H1 (cell line): ENCODE results near the gene KANSL2. TPM values are rescaled to one million over a fixed set of nuclear protein-coding genes. Genes with fewer than 3 reads are reported as not detected.

Experiments used
- CTCF ChIA-PET: fragments of 300-600 bp; sonication (Branson Sonifier 250); formaldehyde crosslinking; loops from one replicate; lab custom pipeline; 2021; ENCODE audit not compliant: partially characterized antibody; lab: Charles Lee
- POLR2A ChIA-PET: fragments of 300-600 bp; sonication (Branson Sonifier 250); formaldehyde crosslinking; loops from one replicate; lab custom pipeline; 2021; ENCODE audit warnings: inconsistent platforms; ENCODE audit not compliant: partially characterized antibody; lab: Charles Lee
- DNase-seq, 2 experiments: peaks; one replicate each; pipeline versions ENCODE4 v3.0.0 to v3.0.0-alpha.2; 2010 to 2022; ENCODE audit warnings: low spot score in 2 of 2, low read depth in 1 of 2, mixed read lengths in 1 of 2
- FAIRE-seq: peaks from 2 replicates; lab custom pipeline; 2011; peaks lifted over from hg19 to GRCh38; lab: Jason Lieb, UNC
- H2AFZ ChIP-seq: 2 replicates; pipeline ENCODE4 v1.8.1; 2012; ENCODE audit warnings: low read length, inconsistent platforms
- H2AK5ac ChIP-seq: 2 replicates; pipeline ENCODE4 v1.6.1; 2013; ENCODE audit warnings: low read depth, low read length
- H2BK120ac ChIP-seq: replicated peaks from 2 replicates; pipeline ENCODE3; 2013; ENCODE audit warnings: low read depth, low read length, inconsistent platforms
- H2BK12ac ChIP-seq: 2 replicates; pipeline ENCODE4 v1.6.1; 2013; ENCODE audit warnings: low read depth, low read length
- H2BK15ac ChIP-seq: 2 replicates; pipeline ENCODE4 v1.6.1; 2013; ENCODE audit warnings: low read length
- H2BK20ac ChIP-seq: 2 replicates; pipeline ENCODE4 v1.6.1; 2013; ENCODE audit warnings: low read length
- H2BK5ac ChIP-seq: 2 replicates; pipeline ENCODE4 v1.6.1; 2013; ENCODE audit warnings: low read depth, low read length
- H3K14ac ChIP-seq: 2 replicates; pipeline ENCODE4 v1.6.1; 2013; ENCODE audit warnings: inconsistent platforms; ENCODE audit not compliant: insufficient read length
- H3K18ac ChIP-seq: 2 replicates; pipeline ENCODE4 v1.6.1; 2013; ENCODE audit warnings: low read length; ENCODE audit errors: extremely low read depth
- H3K23ac ChIP-seq: 2 replicates; pipeline ENCODE4 v1.6.1; 2013; ENCODE audit warnings: inconsistent platforms; ENCODE audit not compliant: insufficient read length
- H3K23me2 ChIP-seq: 2 replicates; pipeline ENCODE4 v1.6.1; 2013; ENCODE audit warnings: low read depth, low read length
- H3K27ac ChIP-seq: 2 replicates; pipeline ENCODE4 v1.6.1; 2011; ENCODE audit warnings: low read depth, low read length, inconsistent platforms
- H3K27me3 ChIP-seq, 4 experiments: replicated peaks in 1 of 4; 1 replicate in 1 of 4; 2 replicates in 3 of 4; pipeline versions ENCODE4 v1.6.1 to v1.8.1; 2011 to 2013; ENCODE audit warnings: low read length in 3 of 4, mild to moderate bottlenecking in 3 of 4, inconsistent platforms in 2 of 4, mixed read lengths in 2 of 4, moderate library complexity in 1 of 4; ENCODE audit not compliant: control insufficient read depth in 3 of 4, insufficient read depth in 3 of 4; ENCODE audit errors: extremely low read depth in 1 of 4
- H3K36me3 ChIP-seq, 4 experiments: 2 replicates each; pipeline versions ENCODE4 v1.6.1 to v1.8.1; 2011 to 2013; ENCODE audit warnings: mild to moderate bottlenecking in 4 of 4, low read length in 3 of 4, moderate library complexity in 2 of 4, control low read depth in 1 of 4, inconsistent platforms in 1 of 4; ENCODE audit not compliant: insufficient read depth in 4 of 4, control insufficient read depth in 2 of 4
- H3K4ac ChIP-seq: replicated peaks from 2 replicates; pipeline ENCODE3; 2013; ENCODE audit warnings: low read length, low read depth, mixed read lengths, inconsistent platforms; ENCODE audit not compliant: insufficient read length
- H3K4me1 ChIP-seq, 4 experiments: replicated peaks in 1 of 4; 1 replicate in 1 of 4; 2 replicates in 3 of 4; pipeline versions ENCODE4 v1.6.1 to v1.8.1; 2011 to 2013; ENCODE audit warnings: low read length in 3 of 4, inconsistent platforms in 2 of 4, mixed read lengths in 1 of 4; ENCODE audit not compliant: insufficient read depth in 4 of 4, control insufficient read depth in 3 of 4
- H3K4me2 ChIP-seq, 2 experiments: 2 replicates each; pipeline versions ENCODE4 v1.6.1 to v1.8.1; 2011 to 2013; ENCODE audit warnings: low read depth in 2 of 2, low read length in 2 of 2, control low read depth in 1 of 2, inconsistent platforms in 1 of 2, mild to moderate bottlenecking in 1 of 2; ENCODE audit not compliant: insufficient read depth in 1 of 2
- H3K4me3 ChIP-seq, 4 experiments: fragments of 200-600, 300-600 bp in 1 of 4; sonication (generic), shearing (Covaris generic), sonication (Bioruptor Twin) in 1 of 4; 2 replicates each; pipeline versions ENCODE4 v1.5.1 to v1.8.1; 2011 to 2016; ENCODE audit warnings: low read length in 4 of 4, low read depth in 3 of 4, control low read depth in 2 of 4, inconsistent platforms in 2 of 4, mild to moderate bottlenecking in 2 of 4, mixed read lengths in 1 of 4, moderate library complexity in 1 of 4; ENCODE audit not compliant: insufficient read depth in 2 of 4; ENCODE audit errors: extremely low read depth in 1 of 4
- H3K56ac ChIP-seq: replicated peaks from 2 replicates; pipeline ENCODE3; 2013; ENCODE audit warnings: low read depth, mild to moderate bottlenecking, mixed read lengths, low read length, inconsistent platforms; ENCODE audit not compliant: insufficient read length
- H3K79me1 ChIP-seq: 2 replicates; pipeline ENCODE4 v1.6.1; 2013; ENCODE audit warnings: low read depth, low read length, control low read depth
- H3K79me2 ChIP-seq, 2 experiments: 2 replicates each; pipeline versions ENCODE4 v1.6.1 to v1.8.1; 2012 to 2013; ENCODE audit warnings: low read length in 2 of 2, mild to moderate bottlenecking in 2 of 2, inconsistent platforms in 1 of 2; ENCODE audit not compliant: insufficient read depth in 2 of 2, control insufficient read depth in 1 of 2
- H3K9ac ChIP-seq, 4 experiments: replicated peaks in 1 of 4; 1 replicate in 1 of 4; 2 replicates in 3 of 4; pipeline versions ENCODE4 v1.6.1 to v1.8.1; 2011 to 2013; ENCODE audit warnings: low read depth in 3 of 4, low read length in 3 of 4, control low read depth in 2 of 4, mild to moderate bottlenecking in 2 of 4, moderate library complexity in 2 of 4, inconsistent platforms in 1 of 4; ENCODE audit errors: extremely low read depth in 1 of 4
- H3K9me3 ChIP-seq, 2 experiments: 2 replicates each; pipeline versions ENCODE4 v1.6.1 to v1.8.1; 2012 to 2013; ENCODE audit warnings: mild to moderate bottlenecking in 2 of 2, moderate library complexity in 2 of 2, control low read depth in 1 of 2, inconsistent platforms in 1 of 2, low read depth in 1 of 2, low read length in 1 of 2, mixed read lengths in 1 of 2; ENCODE audit not compliant: insufficient read depth in 2 of 2
- H4K20me1 ChIP-seq, 2 experiments: replicated peaks in 1 of 2; 2 replicates each; pipeline versions ENCODE3 to v1.8.1; 2011 to 2013; ENCODE audit warnings: inconsistent platforms in 2 of 2, low read length in 2 of 2, mild to moderate bottlenecking in 1 of 2; ENCODE audit not compliant: insufficient read depth in 2 of 2, control insufficient read depth in 1 of 2
- H4K5ac ChIP-seq: 2 replicates; pipeline ENCODE4 v1.6.1; 2013; ENCODE audit warnings: low read length, low read depth, mixed read lengths, inconsistent platforms; ENCODE audit not compliant: insufficient read length
- H4K8ac ChIP-seq: 2 replicates; pipeline ENCODE4 v1.8.0; 2013; ENCODE audit warnings: mild to moderate bottlenecking, moderate library complexity, low read length, inconsistent platforms; ENCODE audit not compliant: insufficient read depth; ENCODE audit errors: extremely low read depth
- H4K91ac ChIP-seq: replicated peaks from 2 replicates; pipeline ENCODE3; 2013; ENCODE audit warnings: low read length, mixed read lengths, inconsistent platforms; ENCODE audit not compliant: insufficient read length
- FOSL1 ChIP-seq: IDR thresholded peaks from 2 replicates; pipeline ENCODE4 v1.6.1; 2011; ENCODE audit warnings: mild to moderate bottlenecking, low read depth, low read length, moderate library complexity; ENCODE audit not compliant: insufficient read depth
- HDAC2 ChIP-seq, 2 experiments: fragments of 300-600 bp in 1 of 2; sonication (generic) in 1 of 2; IDR thresholded peaks; 2 replicates each; pipeline ENCODE4 v1.6.1; 2011 to 2012; ENCODE audit warnings: low read depth in 2 of 2, low read length in 2 of 2, mild to moderate bottlenecking in 2 of 2, moderate library complexity in 2 of 2, borderline replicate concordance in 1 of 2, inconsistent platforms in 1 of 2
- JUN ChIP-seq: IDR thresholded peaks from 2 replicates; pipeline ENCODE4 v1.6.1; 2011; ENCODE audit warnings: low read depth, mild to moderate bottlenecking, improper control_type of control experiment, low read length
- KDM4A ChIP-seq: IDR thresholded peaks from one replicate; pipeline ENCODE4 v1.7.1; 2012; ENCODE audit warnings: low read depth, mild to moderate bottlenecking, moderate library complexity, low read length, inconsistent platforms; ENCODE audit not compliant: severe bottlenecking
- NRF1 ChIP-seq: IDR thresholded peaks from 2 replicates; pipeline ENCODE4 v1.6.1; 2011; ENCODE audit warnings: mild to moderate bottlenecking, low read depth, low read length, improper control_type of control experiment
- RFX5 ChIP-seq: IDR thresholded peaks from 2 replicates; pipeline ENCODE4 v1.6.1; 2011; ENCODE audit warnings: low read depth, low read length, improper control_type of control experiment, borderline replicate concordance
- RXRA ChIP-seq: IDR thresholded peaks from 2 replicates; pipeline ENCODE4 v1.6.1; 2011; ENCODE audit warnings: low read depth, mild to moderate bottlenecking, low read length, moderate library complexity; ENCODE audit not compliant: insufficient read depth
- SAP30 ChIP-seq: fragments of 300-600 bp; sonication (generic); IDR thresholded peaks from 2 replicates; pipeline ENCODE4 v1.7.1; 2012; ENCODE audit warnings: low read length, moderate library complexity, mild to moderate bottlenecking, inconsistent platforms; ENCODE audit not compliant: insufficient read depth, insufficient replicate concordance
- TAF7 ChIP-seq: optimal IDR thresholded peaks from 2 replicates; pipeline ENCODE3; 2011; ENCODE audit warnings: low read depth, mild to moderate bottlenecking, inconsistent platforms, low read length, moderate library complexity, borderline replicate concordance
- TBP ChIP-seq: IDR thresholded peaks from 2 replicates; pipeline ENCODE4 v1.6.1; 2011; ENCODE audit warnings: low read depth, low read length, improper control_type of control experiment
- WGBS, 2 experiments: shearing (Covaris generic) in 1 of 2; methylation state at CpG; one replicate each; pipeline versions ENCODE4 v1.1.6 to v1.1.7; 2013 to 2015; ENCODE audit warnings: low lambda C conversion rate in 2 of 2, mixed read lengths in 2 of 2, inconsistent platforms in 1 of 2, low coverage in 1 of 2, missing lambda C conversion rate in 1 of 2; ENCODE audit not compliant: insufficient replicate concordance in 2 of 2, insufficient coverage in 1 of 2, insufficient read length in 1 of 2; ENCODE audit errors: extremely low coverage in 1 of 2, missing lambda C conversion rate in 1 of 2; 5-methylcytosine and 5-hydroxymethylcytosine counted together
- polyA plus RNA-seq, 7 experiments: library from polyadenylated mRNA; depleted of rRNA in 3 of 7; stranded (reverse) in 5 of 7; unstranded in 2 of 7; fragments of >200 nt in 5 of 7; fragments of 200-250 nt in 2 of 7; gene quantifications; 1 replicate in 5 of 7; 2 replicates in 1 of 7; 4 replicates in 1 of 7; pipeline versions ENCODE4 v1.2.1 to v1.2.3, GENCODE V29; 2011 to 2013; ENCODE audit warnings: missing spikeins in 2 of 7, mixed read lengths in 2 of 7
- total RNA-seq: library from RNA; stranded (reverse); fragmentation: NEBNext Ultra II Directional; extraction: Animal tissue kit (Norgen Biotek cat#: 25700); gene quantifications from 2 replicates; pipeline ENCODE4 v1.2.1, GENCODE V29; 2021

KANSL2 gene
- total and polyA plus RNA-seq, 2 of the 8 experiments (the other 6 are each of a cell fraction or from before 2014, with no cell fraction given): 48.4 to 50.7 TPM

- 86% methylated on average over 2 of the region's 2 CpGs; no CpG with 5 or more reads in 1 of the 2 experiments for WGBS, 2 experiments
- Histone ChIP-seq H2BK120ac (no peak overlapping the region), H4K20me1 (peaks cover 5 to 6% of the 10 kb centered on the region in 2 experiments), H3K14ac (no peak overlapping the region), H2AK5ac (no peak overlapping the region), H3K27ac (no peak overlapping the region), H4K91ac (no peak overlapping the region), H3K56ac (no peak overlapping the region), H2AFZ (no peak overlapping the region), H2BK5ac (no peak overlapping the region), H4K8ac (no peak overlapping the region), H3K23me2 (0 out of 2 replicates have a peak, but pooled peaks cover 3% of the 10 kb centered on the region), H4K5ac (no peak overlapping the region), H3K79me2 (peaks cover 21 to 41% of the 10 kb centered on the region in 2 experiments), H3K4ac (no peak overlapping the region), H2BK20ac (no peak overlapping the region), H2BK12ac (no peak overlapping the region), H3K4me1 (peaks cover 0 to 3% (median under 1%) of the 10 kb centered on the region in 4 experiments; a peak in 3 of 7 replicates), H3K18ac (no peak overlapping the region), H3K36me3 (peaks cover 9 to 32% (median 19%) of the 10 kb centered on the region in 4 experiments), H3K27me3 (no peaks in the 10 kb centered on the region), H3K4me2 (peak overlapping the region; percentile 68 to 96; a peak in 3 of 4 replicates), H3K23ac (no peak overlapping the region), H3K79me1 (peaks cover 6% of the 10 kb centered on the region; the same call in 1 of the 2 replicates), H3K4me3 (peak overlapping the region in 2 of 4 experiments; percentile 77 to 80; a peak in 4 of 8 replicates), H3K9ac (no peak overlapping the region), H2BK15ac (no peak overlapping the region), H3K9me3 (no peaks in the 10 kb centered on the region)
- CTCF ChIA-PET: interaction anchor here (0.6 to 1.0 kb wide), 3 partner anchors 29 to 71 kb away, joined by 3 to 4 read pairs (median 3); no protein-coding TSS in a partner anchor
- POLR2A ChIA-PET: interaction anchor here (0.6 to 2.7 kb wide), 17 partner anchors 8 to 183 kb away, joined by 3 to 18 read pairs (median 6); partner anchors contain the start of genes ADCY6, CCNT1 and RND1
- FAIRE-seq (no peak), DNase-seq (no peak)
- TF ChIP-seq RFX5 (no peak), HDAC2 (IDR thresholded peaks at IDR 0.05; ENCODE audit: borderline replicate concordance in 1 of 2, low read depth in 2 of 2, low read length in 2 of 2) (no peak), RXRA (no peak), KDM4A (no peak), FOSL1 (no peak), NRF1 (no peak), JUN (no peak), TAF7 (no peak), TBP (no peak), SAP30 (no peak)
Observed at GRCh38 chr12:48682927-48683326, 889 bp upstream of the KANSL2 start.
